Measurements from ENCODE around the gene CTBP2.

GRCh38 chr10:125105155-125105554 is 55.2 kb downstream of the CTBP2 start:
- TF ChIP-seq CEBPB (IDR thresholded peaks at IDR 0.05): no peak
- no peak for TF ChIP-seq RAD21 (IDR thresholded peaks at IDR 0.05; ENCODE audit: low read depth)
- TF ChIP-seq MAX (IDR thresholded peaks at IDR 0.05): no peak
- no peak for TF ChIP-seq EP300 (IDR thresholded peaks at IDR 0.05; ENCODE audit: borderline replicate concordance)

Data from Ishikawa (cell line).